Mesendoderm (in vitro differentiated cells): ENCODE measurements around the gene NRN1L.
A peak's percentile ranks its signal among the peaks of the same experiment; 100 is the strongest.

Experiments used
- DNase-seq: peaks from one replicate; pipeline ENCODE4 v3.0.0; 2013
- H2AK5ac ChIP-seq: 2 replicates; pipeline ENCODE4 v1.6.1; 2013; ENCODE audit warnings: low read length, inconsistent platforms
- H2BK120ac ChIP-seq: 2 replicates; pipeline ENCODE4 v1.6.1; 2013; ENCODE audit warnings: low read depth, mild to moderate bottlenecking, low read length, moderate library complexity, mixed read lengths
- H2BK15ac ChIP-seq: replicated peaks from 2 replicates; pipeline ENCODE4 v1.6.1; 2013; ENCODE audit warnings: low read depth, mild to moderate bottlenecking, moderate library complexity
- H2BK5ac ChIP-seq: 2 replicates; pipeline ENCODE4 v1.6.1; 2013; ENCODE audit warnings: low read length, inconsistent platforms
- H3K18ac ChIP-seq: 2 replicates; pipeline ENCODE4 v1.6.1; 2013; ENCODE audit warnings: mild to moderate bottlenecking, low read length, mixed read lengths
- H3K23ac ChIP-seq: one replicate; pipeline ENCODE4 v1.6.1; 2013; ENCODE audit warnings: low read length
- H3K27ac ChIP-seq: 2 replicates; pipeline ENCODE4 v1.5.1; 2013; ENCODE audit warnings: low read depth, mild to moderate bottlenecking, inconsistent platforms, low read length, moderate library complexity
- H3K27me3 ChIP-seq: 2 replicates; pipeline ENCODE4 v1.6.1; 2013; ENCODE audit warnings: low read length, control low read depth, mild to moderate bottlenecking, inconsistent platforms; ENCODE audit not compliant: insufficient read depth, poor library complexity
- H3K36me3 ChIP-seq: 2 replicates; pipeline ENCODE4 v1.6.1; 2013; ENCODE audit warnings: low read length, inconsistent platforms; ENCODE audit not compliant: control insufficient read depth, insufficient read depth
- H3K4ac ChIP-seq: one replicate; pipeline ENCODE4 v1.6.1; 2013; ENCODE audit warnings: low read depth, mild to moderate bottlenecking, low read length, moderate library complexity
- H3K4me1 ChIP-seq: 2 replicates; pipeline ENCODE4 v1.6.1; 2013; ENCODE audit warnings: low read depth, low read length, inconsistent platforms; ENCODE audit not compliant: control insufficient read depth
- H3K4me2 ChIP-seq: 2 replicates; pipeline ENCODE4 v1.6.1; 2013; ENCODE audit warnings: low read length
- H3K4me3 ChIP-seq: 2 replicates; pipeline ENCODE4 v1.5.1; 2013; ENCODE audit warnings: mild to moderate bottlenecking, low read length
- H3K56ac ChIP-seq: one replicate; pipeline ENCODE4 v1.6.1; 2013; ENCODE audit warnings: low read length
- H3K79me1 ChIP-seq: 2 replicates; pipeline ENCODE4 v1.6.1; 2013; ENCODE audit warnings: low read length, inconsistent platforms
- H3K79me2 ChIP-seq: 2 replicates; pipeline ENCODE4 v1.6.1; 2013; ENCODE audit warnings: mild to moderate bottlenecking, low read length; ENCODE audit not compliant: control insufficient read depth, insufficient read depth
- H3K9ac ChIP-seq: 2 replicates; pipeline ENCODE4 v1.6.1; 2013; ENCODE audit warnings: low read length, inconsistent platforms
- H4K5ac ChIP-seq: one replicate; pipeline ENCODE4 v1.6.1; 2013; ENCODE audit warnings: low read length
- H4K8ac ChIP-seq: one replicate; pipeline ENCODE4 v1.6.1; 2013; ENCODE audit warnings: low read depth, mild to moderate bottlenecking, control low read depth, low read length, moderate library complexity
- WGBS: extraction: QIAGEN DNeasy Blood & Tissue Kit; methylation state at CpG from one replicate; pipeline ENCODE4 v1.1.7; 2013; ENCODE audit warnings: low lambda C conversion rate, missing lambda C conversion rate; ENCODE audit not compliant: insufficient coverage; ENCODE audit errors: extremely low coverage; 5-methylcytosine and 5-hydroxymethylcytosine counted together

The NRN1L gene

DNA sequence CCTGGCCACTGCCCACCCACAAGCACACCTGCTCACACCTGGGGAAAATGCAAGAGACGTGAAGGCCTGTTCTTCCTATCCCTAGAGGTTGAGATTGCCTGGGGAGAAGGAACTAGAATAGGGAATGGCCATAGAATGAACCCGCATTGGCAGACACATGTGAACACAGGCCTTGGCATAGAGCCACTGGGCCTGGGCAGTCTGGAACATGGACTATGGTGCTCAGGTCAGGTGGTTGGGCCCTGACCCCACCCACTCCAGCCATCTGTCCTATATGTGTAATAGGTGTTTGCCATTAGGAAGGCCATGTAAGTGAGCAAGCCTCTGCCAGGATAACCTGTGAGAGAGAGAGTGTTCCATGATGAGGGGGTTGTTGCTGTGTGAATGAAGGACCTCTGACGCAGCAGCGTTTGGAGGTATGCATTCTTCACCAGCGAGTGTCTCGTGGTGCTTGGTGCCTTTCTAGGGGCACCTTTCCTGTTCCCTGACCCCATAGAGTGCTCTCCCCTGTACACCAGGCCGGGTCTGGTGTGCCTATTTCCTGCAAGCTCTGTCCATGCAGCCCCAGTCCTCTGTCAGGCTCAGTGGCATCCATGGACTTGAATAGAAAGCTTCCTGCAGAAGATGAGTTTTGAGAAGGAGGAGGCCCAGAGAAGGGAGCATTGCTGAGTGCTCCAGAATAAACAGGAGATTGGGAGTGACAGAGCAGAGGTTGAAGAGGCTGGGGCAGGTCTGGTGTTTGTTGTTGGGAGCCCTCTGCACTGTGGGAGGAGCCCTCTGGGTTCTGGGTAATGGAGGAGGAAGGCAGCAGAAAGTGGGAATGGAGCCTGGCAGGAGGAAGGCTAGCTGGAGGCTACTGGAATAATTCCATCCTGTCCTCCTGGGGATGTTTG, 31.4 kb downstream of the NRN1L start:
- peak overlapping the region; percentile 88 for H2BK5ac ChIP-seq
- no peak overlapping the region for H4K8ac ChIP-seq
- H3K18ac ChIP-seq, result peak overlapping the region; percentile 22
- WGBS, result no CpG with 5 or more reads among the region's 7 CpGs
- H3K23ac ChIP-seq, result peak overlapping the region; percentile 16
- H4K5ac ChIP-seq, result no peak overlapping the region
- peak overlapping the region; percentile 6 for H3K4ac ChIP-seq
- peaks cover 21% of the 10 kb centered on the region for H3K4me1 ChIP-seq
- H3K4me3 ChIP-seq, result no peak overlapping the region
- peaks cover 17% of the 10 kb centered on the region for H3K79me1 ChIP-seq
- no peaks in the 10 kb centered on the region for H3K36me3 ChIP-seq
- H2BK15ac ChIP-seq, result no peak overlapping the region
- H3K4me2 ChIP-seq, result no peak overlapping the region
- DNase-seq, result peak; percentile 27
- H3K56ac ChIP-seq, result peak overlapping the region; percentile 59
- H3K79me2 ChIP-seq, result peaks cover 7% of the 10 kb centered on the region
- peak overlapping the region; percentile 9 for H2BK120ac ChIP-seq
- no peaks in the 10 kb centered on the region for H3K27me3 ChIP-seq
- H3K9ac ChIP-seq, result peak overlapping the region; percentile 10
- peak overlapping the region; percentile 90 for H2AK5ac ChIP-seq
- H3K27ac ChIP-seq, result peak overlapping the region; percentile 72

DNA sequence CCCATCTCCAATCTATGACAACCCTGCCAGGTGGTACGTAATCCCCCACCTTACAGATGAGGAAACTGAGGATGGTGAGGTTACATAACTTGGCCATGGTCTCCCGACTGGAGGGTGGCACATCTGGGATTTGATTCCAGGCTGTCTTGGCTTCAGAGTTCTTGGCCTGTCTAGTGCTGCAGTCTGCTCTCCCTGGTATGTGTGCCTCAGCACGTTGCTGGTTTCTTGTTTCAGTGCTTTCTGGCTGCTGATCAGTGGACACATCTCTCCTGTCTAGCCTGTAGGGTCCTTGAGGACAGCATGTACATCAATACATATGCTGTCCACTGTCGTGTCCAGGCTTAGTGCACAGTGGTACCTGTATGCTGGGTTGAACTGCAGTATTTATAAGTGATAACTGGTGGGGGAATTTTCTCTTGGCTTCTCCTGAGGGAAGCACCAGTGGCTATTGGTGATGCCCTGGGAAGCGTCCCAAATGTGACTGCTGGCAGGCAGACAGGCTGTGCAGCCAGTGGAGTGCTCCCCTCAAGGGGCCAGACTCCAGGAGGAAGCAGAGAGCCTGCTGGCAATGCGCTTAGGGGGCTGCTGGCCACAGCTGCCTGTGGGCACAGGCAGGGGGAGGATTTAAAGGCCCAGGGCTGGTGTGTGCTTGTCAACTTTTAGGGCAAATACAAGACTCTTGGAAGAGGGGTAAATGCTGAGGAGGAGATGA, 32.6 kb downstream of the NRN1L start:
- WGBS, result no CpG with 5 or more reads among the region's 6 CpGs
- peaks cover 7% of the 10 kb centered on the region for H3K79me2 ChIP-seq
- H4K8ac ChIP-seq, result no peak overlapping the region
- H3K23ac ChIP-seq, result peak overlapping the region; percentile 25
- H3K4me3 ChIP-seq, result no peak overlapping the region
- H2BK15ac ChIP-seq, result no peak overlapping the region
- H2AK5ac ChIP-seq, result peak overlapping the region; percentile 96
- no peak overlapping the region for H3K27ac ChIP-seq
- no peaks in the 10 kb centered on the region for H3K36me3 ChIP-seq
- H2BK5ac ChIP-seq, result peak overlapping the region; percentile 46
- H4K5ac ChIP-seq, result no peak overlapping the region
- DNase-seq, result no peak
- H3K4me1 ChIP-seq, result peaks cover 21% of the 10 kb centered on the region
- no peaks in the 10 kb centered on the region for H3K27me3 ChIP-seq
- H3K4ac ChIP-seq, result no peak overlapping the region
- peak overlapping the region; percentile 14 for H3K9ac ChIP-seq
- H2BK120ac ChIP-seq, result no peak overlapping the region
- H3K56ac ChIP-seq, result peak overlapping the region; percentile 77
- H3K18ac ChIP-seq, result no peak overlapping the region
- no peak overlapping the region for H3K4me2 ChIP-seq
- peaks cover 15% of the 10 kb centered on the region for H3K79me1 ChIP-seq

DNA sequence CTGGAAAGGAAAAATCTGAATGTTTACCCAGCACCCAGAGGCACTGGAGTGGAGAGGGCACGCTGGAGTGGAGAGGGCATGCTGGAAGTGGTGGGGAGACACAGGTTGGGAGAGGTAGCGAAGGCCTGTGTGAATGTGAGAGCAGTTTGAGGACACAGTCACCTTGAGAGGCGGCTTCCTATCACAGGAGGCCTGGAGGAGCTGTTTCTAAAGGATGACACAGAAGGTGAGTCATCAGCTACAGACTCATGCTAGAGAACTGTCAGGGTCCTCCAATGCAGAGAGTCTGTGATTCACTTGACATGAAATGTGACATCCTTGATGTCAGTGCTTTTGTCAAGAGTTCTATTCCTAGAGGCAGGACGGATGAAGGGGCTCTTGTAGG, 33.2 kb downstream of the NRN1L start:
- no peak overlapping the region for H3K4me3 ChIP-seq
- H3K56ac ChIP-seq, result peak overlapping the region; percentile 77
- no peak overlapping the region for H3K18ac ChIP-seq
- H3K79me1 ChIP-seq, result peaks cover 15% of the 10 kb centered on the region
- H3K79me2 ChIP-seq, result peaks cover 7% of the 10 kb centered on the region
- H4K8ac ChIP-seq, result no peak overlapping the region
- H2AK5ac ChIP-seq, result peak overlapping the region; percentile 96
- peak overlapping the region; percentile 25 for H3K23ac ChIP-seq
- H2BK5ac ChIP-seq, result peak overlapping the region; percentile 46
- no peak overlapping the region for H2BK15ac ChIP-seq
- H3K4me1 ChIP-seq, result peaks cover 21% of the 10 kb centered on the region
- peak overlapping the region; percentile 14 for H3K9ac ChIP-seq
- no peak overlapping the region for H2BK120ac ChIP-seq
- no peak overlapping the region for H3K4ac ChIP-seq
- no peak overlapping the region for H4K5ac ChIP-seq
- no peak overlapping the region for H3K27ac ChIP-seq
- H3K4me2 ChIP-seq, result no peak overlapping the region
- no peaks in the 10 kb centered on the region for H3K36me3 ChIP-seq
- H3K27me3 ChIP-seq, result no peaks in the 10 kb centered on the region
- WGBS, result no CpG with 5 or more reads among the region's 4 CpGs
- DNase-seq, result peak; percentile 88

DNA sequence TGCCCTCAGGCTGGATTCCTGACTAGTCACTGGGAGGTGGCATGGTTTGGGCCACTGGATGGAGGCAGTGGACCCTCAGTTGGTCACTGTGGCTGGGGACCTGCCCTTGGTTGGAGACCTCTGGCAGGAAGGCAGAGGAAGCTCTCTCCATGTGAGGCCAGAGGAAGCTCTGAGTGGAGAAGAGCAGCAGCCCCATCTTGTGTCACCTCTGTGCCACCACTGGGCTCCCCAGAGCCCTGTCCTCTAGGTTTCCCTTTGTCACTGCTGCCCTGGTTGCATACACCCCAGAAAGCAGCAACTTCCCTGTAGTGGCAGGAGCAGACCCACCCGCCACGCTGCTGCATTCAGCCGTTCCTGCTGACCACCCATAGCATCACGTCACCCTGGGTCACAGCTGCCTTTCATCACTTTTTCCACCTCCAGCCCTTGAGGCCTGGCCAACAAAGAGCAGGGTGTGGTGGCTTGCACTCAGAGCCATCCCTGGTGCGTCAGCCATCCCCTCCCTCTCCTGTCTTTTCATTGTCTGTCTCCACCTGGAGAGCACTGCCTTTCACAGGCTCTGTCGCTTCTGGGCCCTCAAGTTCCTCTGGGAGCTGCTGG, 35.0 kb downstream of the NRN1L start:
- Histone ChIP-seq H3K4me3 (no peak overlapping the region), H3K4ac (no peak overlapping the region), H4K5ac (no peak overlapping the region), H3K27ac (no peak overlapping the region), H4K8ac (no peak overlapping the region), H2AK5ac (no peak overlapping the region), H3K23ac (peak overlapping the region; percentile 15), H3K27me3 (no peaks in the 10 kb centered on the region), H3K36me3 (no peaks in the 10 kb centered on the region), H3K56ac (peak overlapping the region; percentile 51), H3K79me1 (peaks cover 17% of the 10 kb centered on the region), H2BK15ac (no peak overlapping the region), H2BK120ac (no peak overlapping the region), H3K18ac (no peak overlapping the region), H3K79me2 (peaks cover 7% of the 10 kb centered on the region), H3K4me2 (no peak overlapping the region), H3K4me1 (peaks cover 19% of the 10 kb centered on the region), H2BK5ac (peak overlapping the region; percentile 36), H3K9ac (peak overlapping the region; percentile 23)
- DNase-seq, result peak; percentile 66
- no CpG with 5 or more reads among the region's 6 CpGs for WGBS

DNA sequence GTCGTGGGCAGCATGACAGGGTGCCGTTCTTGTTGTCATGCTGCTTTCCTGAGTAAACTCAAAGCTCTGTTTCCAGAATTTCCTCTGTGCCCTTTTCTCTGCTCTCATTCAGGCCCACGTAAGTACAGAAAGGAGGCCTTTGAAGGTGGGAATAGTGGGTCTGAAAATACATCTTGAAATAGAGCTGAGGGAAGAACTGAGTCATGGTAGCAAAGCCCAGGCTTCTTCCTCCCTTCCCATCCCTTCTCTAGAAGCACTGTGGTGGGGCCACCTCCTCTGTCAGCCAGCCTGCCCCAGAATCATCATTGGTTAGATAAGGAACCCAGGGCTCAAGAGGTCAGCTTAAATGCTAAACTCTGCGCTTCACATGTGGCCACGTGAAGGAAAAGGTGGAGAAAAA, 37.5 kb downstream of the NRN1L start:
- Histone ChIP-seq H3K4me3 (no peak overlapping the region), H4K8ac (no peak overlapping the region), H3K9ac (no peak overlapping the region), H3K23ac (no peak overlapping the region), H3K79me2 (peaks cover 2% of the 10 kb centered on the region), H3K4ac (no peak overlapping the region), H3K4me1 (peaks cover 7% of the 10 kb centered on the region), H2BK120ac (no peak overlapping the region), H3K4me2 (no peak overlapping the region), H2BK15ac (no peak overlapping the region), H2BK5ac (no peak overlapping the region), H3K18ac (no peak overlapping the region), H3K79me1 (peaks cover 14% of the 10 kb centered on the region), H3K36me3 (no peaks in the 10 kb centered on the region), H3K56ac (no peak overlapping the region), H4K5ac (no peak overlapping the region), H2AK5ac (no peak overlapping the region), H3K27ac (no peak overlapping the region), H3K27me3 (no peaks in the 10 kb centered on the region)
- DNase-seq, result no peak
- WGBS, result no CpG with 5 or more reads among the region's 5 CpGs
